HEK293 (cell line): ENCODE results near the gene PIK3R1.

ENCODE experiments used
- CTCF ChIA-PET: fragments of 350-600 bp; formaldehyde crosslinking; extraction: SDS; loops from one replicate; lab custom pipeline; 2021; ENCODE audit warnings: antibody characterized with exemption; lab: Yijun Ruan, JAX
- POLR2A ChIA-PET: fragments of 300-600 bp; formaldehyde crosslinking; extraction: SDS; loops from one replicate; lab custom pipeline; 2020; ENCODE audit warnings: antibody characterized with exemption, inconsistent platforms; lab: Yijun Ruan, JAX
- H3K27ac ChIP-seq: fragments of 200-500 bp; sonication (Bioruptor generic); 2 replicates; pipeline ENCODE4 v1.5.1; 2014; ENCODE audit warnings: low read depth, low read length, control low read depth, inconsistent platforms; ENCODE audit errors: extremely low read depth
- H3K36me3 ChIP-seq, 2 experiments: fragments of 200-500 bp in 1 of 2; sonication (Bioruptor generic) in 1 of 2; 1 replicate in 1 of 2; 2 replicates in 1 of 2; pipeline ENCODE4 v1.5.1; 2014 to 2017; ENCODE audit warnings: inconsistent platforms in 2 of 2, low read length in 2 of 2; ENCODE audit not compliant: control insufficient read depth in 2 of 2, insufficient read depth in 1 of 2
- H3K4me1 ChIP-seq: fragments of 200-500 bp; sonication (Bioruptor generic); 2 replicates; pipeline ENCODE4 v1.5.1; 2014; ENCODE audit warnings: mild to moderate bottlenecking, low read length, inconsistent platforms; ENCODE audit not compliant: control insufficient read depth, insufficient read depth
- H3K4me3 ChIP-seq: 2 replicates; pipeline ENCODE4 v1.5.1; 2011; ENCODE audit warnings: low read depth, mild to moderate bottlenecking, control low read depth, low read length, moderate library complexity
- H3K9me3 ChIP-seq: fragments of 200-500 bp; sonication (Bioruptor generic); 2 replicates; pipeline ENCODE4 v1.5.1; 2014; ENCODE audit warnings: low read depth, low read length, inconsistent platforms; ENCODE audit not compliant: control insufficient read depth, insufficient read depth
- KLF1 ChIP-seq: fragments of 450-650 bp; formaldehyde crosslinking; IDR thresholded peaks from 2 replicates; pipeline ENCODE4 v1.5.1; 2016; ENCODE audit warnings: missing biosample characterization, missing genetic modification characterization
- SETDB1 ChIP-seq: IDR thresholded peaks from one replicate; pipeline ENCODE4 v1.6.1; 2017; ENCODE audit warnings: mild to moderate bottlenecking, low read length, moderate library complexity, mixed read lengths; ENCODE audit not compliant: insufficient read length
- ZNF23 ChIP-seq: fragments of 450-650 bp; formaldehyde crosslinking; IDR thresholded peaks from 2 replicates; pipeline ENCODE4 v1.5.1; 2016; ENCODE audit warnings: missing biosample characterization, missing genetic modification characterization, borderline replicate concordance
- ZNF311 ChIP-seq: fragments of 450-650 bp; formaldehyde crosslinking; IDR thresholded peaks from 2 replicates; pipeline ENCODE4 v1.5.1; 2017; ENCODE audit warnings: missing biosample characterization, missing genetic modification characterization, borderline replicate concordance
- ZNF426 ChIP-seq: fragments of 450-650 bp; formaldehyde crosslinking; IDR thresholded peaks from 2 replicates; pipeline ENCODE4 v1.5.1; 2017; ENCODE audit warnings: missing biosample characterization, missing genetic modification characterization, mild to moderate bottlenecking, inconsistent platforms, moderate library complexity
- ZNF501 ChIP-seq: fragments of 450-650 bp; formaldehyde crosslinking; IDR thresholded peaks from 2 replicates; pipeline ENCODE4 v1.5.1; 2016; ENCODE audit warnings: missing biosample characterization, missing genetic modification characterization
- ZNF654 ChIP-seq: fragments of 450-650 bp; formaldehyde crosslinking; IDR thresholded peaks from 2 replicates; pipeline ENCODE4 v1.5.1; 2016; ENCODE audit warnings: low read depth, missing biosample characterization, missing genetic modification characterization
- ZNF670 ChIP-seq: fragments of 450-650 bp; formaldehyde crosslinking; IDR thresholded peaks from 2 replicates; pipeline ENCODE4 v1.5.1; 2016; ENCODE audit warnings: missing biosample characterization, missing genetic modification characterization, low read depth
- ZNF707 ChIP-seq: fragments of 450-650 bp; formaldehyde crosslinking; IDR thresholded peaks from 2 replicates; pipeline ENCODE4 v1.5.1; 2016; ENCODE audit warnings: missing biosample characterization, missing genetic modification characterization
- TF ChIP-seq, protein P1 (sequence below): fragments of 450-650 bp; formaldehyde crosslinking; IDR thresholded peaks from 2 replicates; pipeline ENCODE4 v1.5.1; 2016; ENCODE audit warnings: missing biosample characterization, missing genetic modification characterization
- TF ChIP-seq, protein P2 (sequence below): fragments of 450-650 bp; formaldehyde crosslinking; IDR thresholded peaks from 2 replicates; pipeline ENCODE4 v1.5.1; 2016; ENCODE audit warnings: missing biosample characterization, missing genetic modification characterization
- TF ChIP-seq, protein P3 (sequence below): fragments of 450-650 bp; formaldehyde crosslinking; IDR thresholded peaks from 2 replicates; pipeline ENCODE4 v1.5.1; 2016; ENCODE audit warnings: missing biosample characterization, missing genetic modification characterization
- TF ChIP-seq, protein P4 (sequence below): fragments of 450-650 bp; formaldehyde crosslinking; IDR thresholded peaks from 2 replicates; pipeline ENCODE4 v1.5.1; 2016; ENCODE audit warnings: missing biosample characterization, missing genetic modification characterization

Gene PIK3R1

DNA sequence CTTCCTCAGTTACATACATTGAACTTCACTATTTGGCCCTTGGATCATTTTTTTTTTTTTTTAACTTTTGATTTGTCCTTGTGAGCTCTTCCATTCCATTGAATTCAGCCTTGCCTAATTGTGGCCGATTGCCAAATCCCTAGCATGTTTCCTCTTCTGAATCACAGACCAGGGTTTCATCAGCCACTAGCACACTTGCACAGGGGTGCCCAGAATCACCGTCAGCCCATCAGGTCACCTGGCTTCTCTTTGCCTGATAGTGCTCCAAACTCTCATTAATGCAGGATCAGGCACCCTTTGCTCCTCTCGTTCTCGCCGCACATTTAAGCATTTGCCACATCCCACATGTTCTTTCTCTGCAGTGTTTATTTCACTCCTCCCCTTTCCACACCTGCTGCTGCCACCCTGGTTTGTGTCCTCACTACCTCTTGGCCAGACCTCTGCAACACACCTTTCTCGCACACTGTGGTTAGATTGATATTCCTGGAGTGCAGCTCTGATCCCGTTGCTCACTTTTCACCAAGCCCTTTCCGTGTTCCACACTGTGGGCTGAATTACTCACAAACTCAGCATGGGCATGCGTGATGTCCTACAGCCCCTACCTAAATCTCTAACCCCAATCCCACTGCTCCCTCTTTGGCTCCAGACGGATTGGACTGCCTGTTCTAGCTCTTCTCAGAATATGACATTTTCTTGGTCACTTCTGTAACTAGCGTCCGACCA is 9.8 kb downstream of the PIK3R1 start (continued):
- TF ChIP-seq, protein P1, sequence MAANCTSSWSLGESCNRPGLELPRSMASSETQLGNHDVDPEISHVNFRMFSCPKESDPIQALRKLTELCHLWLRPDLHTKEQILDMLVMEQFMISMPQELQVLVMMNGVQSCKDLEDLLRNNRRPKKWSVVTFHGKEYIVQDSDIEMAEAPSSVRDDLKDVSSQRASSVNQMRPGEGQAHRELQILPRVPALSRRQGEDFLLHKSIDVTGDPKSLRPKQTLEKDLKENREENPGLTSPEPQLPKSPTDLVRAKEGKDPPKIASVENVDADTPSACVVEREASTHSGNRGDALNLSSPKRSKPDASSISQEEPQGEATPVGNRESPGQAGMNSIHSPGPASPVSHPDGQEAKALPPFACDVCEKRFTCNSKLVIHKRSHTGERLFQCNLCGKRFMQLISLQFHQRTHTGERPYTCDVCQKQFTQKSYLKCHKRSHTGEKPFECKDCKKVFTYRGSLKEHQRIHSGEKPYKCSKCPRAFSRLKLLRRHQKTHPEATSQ (tag by site-specific recombination), result no peak
- TF ChIP-seq ZNF501 (tag by site-specific recombination) (no peak), ZNF311 (tag by site-specific recombination) (no peak)
- TF ChIP-seq, protein P2, sequence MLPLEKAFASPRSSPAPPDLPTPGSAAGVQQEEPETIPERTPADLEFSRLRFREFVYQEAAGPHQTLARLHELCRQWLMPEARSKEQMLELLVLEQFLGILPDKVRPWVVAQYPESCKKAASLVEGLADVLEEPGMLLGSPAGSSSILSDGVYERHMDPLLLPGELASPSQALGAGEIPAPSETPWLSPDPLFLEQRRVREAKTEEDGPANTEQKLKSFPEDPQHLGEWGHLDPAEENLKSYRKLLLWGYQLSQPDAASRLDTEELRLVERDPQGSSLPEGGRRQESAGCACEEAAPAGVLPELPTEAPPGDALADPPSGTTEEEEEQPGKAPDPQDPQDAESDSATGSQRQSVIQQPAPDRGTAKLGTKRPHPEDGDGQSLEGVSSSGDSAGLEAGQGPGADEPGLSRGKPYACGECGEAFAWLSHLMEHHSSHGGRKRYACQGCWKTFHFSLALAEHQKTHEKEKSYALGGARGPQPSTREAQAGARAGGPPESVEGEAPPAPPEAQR (tag by site-specific recombination), result 0 out of 2 replicates have a peak, but pooled peaks have one; percentile 47
- TF ChIP-seq, protein P3, sequence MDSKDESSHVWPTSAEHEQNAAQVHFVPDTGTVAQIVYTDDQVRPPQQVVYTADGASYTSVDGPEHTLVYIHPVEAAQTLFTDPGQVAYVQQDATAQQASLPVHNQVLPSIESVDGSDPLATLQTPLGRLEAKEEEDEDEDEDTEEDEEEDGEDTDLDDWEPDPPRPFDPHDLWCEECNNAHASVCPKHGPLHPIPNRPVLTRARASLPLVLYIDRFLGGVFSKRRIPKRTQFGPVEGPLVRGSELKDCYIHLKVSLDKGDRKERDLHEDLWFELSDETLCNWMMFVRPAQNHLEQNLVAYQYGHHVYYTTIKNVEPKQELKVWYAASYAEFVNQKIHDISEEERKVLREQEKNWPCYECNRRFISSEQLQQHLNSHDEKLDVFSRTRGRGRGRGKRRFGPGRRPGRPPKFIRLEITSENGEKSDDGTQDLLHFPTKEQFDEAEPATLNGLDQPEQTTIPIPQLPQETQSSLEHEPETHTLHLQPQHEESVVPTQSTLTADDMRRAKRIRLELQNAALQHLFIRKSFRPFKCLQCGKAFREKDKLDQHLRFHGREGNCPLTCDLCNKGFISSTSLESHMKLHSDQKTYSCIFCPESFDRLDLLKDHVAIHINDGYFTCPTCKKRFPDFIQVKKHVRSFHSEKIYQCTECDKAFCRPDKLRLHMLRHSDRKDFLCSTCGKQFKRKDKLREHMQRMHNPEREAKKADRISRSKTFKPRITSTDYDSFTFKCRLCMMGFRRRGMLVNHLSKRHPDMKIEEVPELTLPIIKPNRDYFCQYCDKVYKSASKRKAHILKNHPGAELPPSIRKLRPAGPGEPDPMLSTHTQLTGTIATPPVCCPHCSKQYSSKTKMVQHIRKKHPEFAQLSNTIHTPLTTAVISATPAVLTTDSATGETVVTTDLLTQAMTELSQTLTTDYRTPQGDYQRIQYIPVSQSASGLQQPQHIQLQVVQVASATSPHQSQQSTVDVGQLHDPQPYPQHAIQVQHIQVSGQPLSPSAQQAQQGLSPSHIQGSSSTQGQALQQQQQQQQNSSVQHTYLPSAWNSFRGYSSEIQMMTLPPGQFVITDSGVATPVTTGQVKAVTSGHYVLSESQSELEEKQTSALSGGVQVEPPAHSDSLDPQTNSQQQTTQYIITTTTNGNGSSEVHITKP (tag by site-specific recombination), result peak; percentile 99

DNA sequence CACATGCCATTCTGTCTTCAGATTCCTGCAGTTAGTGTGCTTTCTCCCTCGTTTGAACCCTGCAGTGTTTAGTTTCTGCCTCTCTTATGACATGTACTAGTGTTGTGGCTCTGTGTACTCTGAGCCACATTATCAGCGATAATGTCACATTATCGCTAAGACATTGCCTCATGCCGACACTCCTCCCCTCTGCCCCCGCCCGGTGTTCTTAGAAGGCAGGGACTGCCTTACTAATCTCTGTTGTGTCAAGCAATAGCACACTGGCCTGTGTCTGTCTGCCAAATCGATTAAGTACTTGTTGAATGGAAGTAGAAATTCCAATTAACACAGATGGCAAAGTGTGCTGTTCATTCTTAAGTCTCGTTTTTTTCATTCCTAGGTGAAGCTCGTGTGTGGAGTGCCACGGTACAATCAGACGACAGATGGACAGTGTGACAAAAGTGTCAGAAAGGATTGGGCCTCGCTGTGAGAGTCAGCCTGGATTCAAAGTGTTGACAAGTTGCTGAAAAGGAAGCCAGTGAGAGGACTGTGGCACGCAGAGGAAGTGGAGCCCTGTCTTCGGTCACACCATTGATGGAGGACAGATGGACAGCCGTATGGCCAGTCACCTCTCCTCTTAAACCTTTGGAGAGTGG is 10.5 kb downstream of the PIK3R1 start:
- CTCF ChIA-PET, result interaction anchor here (1.5 kb wide), 1 partner anchor 9 kb away, joined by 3 read pairs; no protein-coding TSS in a partner anchor
- TF ChIP-seq ZNF654 (tag by site-specific recombination), result no peak
- peak; percentile 14; the same call in 1 of the 2 replicates for TF ChIP-seq KLF1 (tag by site-specific recombination)
- no peak for TF ChIP-seq ZNF707 (tag by site-specific recombination)
- no peak for TF ChIP-seq ZNF23
- TF ChIP-seq, protein P4, sequence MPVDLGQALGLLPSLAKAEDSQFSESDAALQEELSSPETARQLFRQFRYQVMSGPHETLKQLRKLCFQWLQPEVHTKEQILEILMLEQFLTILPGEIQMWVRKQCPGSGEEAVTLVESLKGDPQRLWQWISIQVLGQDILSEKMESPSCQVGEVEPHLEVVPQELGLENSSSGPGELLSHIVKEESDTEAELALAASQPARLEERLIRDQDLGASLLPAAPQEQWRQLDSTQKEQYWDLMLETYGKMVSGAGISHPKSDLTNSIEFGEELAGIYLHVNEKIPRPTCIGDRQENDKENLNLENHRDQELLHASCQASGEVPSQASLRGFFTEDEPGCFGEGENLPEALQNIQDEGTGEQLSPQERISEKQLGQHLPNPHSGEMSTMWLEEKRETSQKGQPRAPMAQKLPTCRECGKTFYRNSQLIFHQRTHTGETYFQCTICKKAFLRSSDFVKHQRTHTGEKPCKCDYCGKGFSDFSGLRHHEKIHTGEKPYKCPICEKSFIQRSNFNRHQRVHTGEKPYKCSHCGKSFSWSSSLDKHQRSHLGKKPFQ (tag by site-specific recombination), result no peak
- no peak for TF ChIP-seq SETDB1
- no peak for TF ChIP-seq ZNF670 (tag by site-specific recombination)
- TF ChIP-seq ZNF426 (tag by site-specific recombination), result no peak
- POLR2A ChIA-PET, result interaction anchor here (3.0 kb wide), 1 partner anchor 10 kb away, joined by 19 read pairs; the partner anchor contains the start of gene PIK3R1
- Histone ChIP-seq H3K4me3 (no peak overlapping the region), H3K4me1 (peaks cover 11% of the 10 kb centered on the region), H3K27ac (no peak overlapping the region), H3K9me3 (no peaks in the 10 kb centered on the region), H3K36me3 (peaks cover 0 to 12% of the 10 kb centered on the region in 2 experiments; a peak in 2 of 3 replicates)
